GM23248 (cell line): ENCODE measurements around the gene SHFL. TPM values are rescaled to one million over a fixed set of nuclear protein-coding genes. Genes with fewer than 3 reads are reported as not detected.

ENCODE experiments used
- DNase-seq: peaks from one replicate; pipeline ENCODE4 v3.0.0-alpha.2; 2015
- H2AFZ ChIP-seq: fragments of 200-600 bp; sonication (generic); 2 replicates; pipeline ENCODE4 v1.6.1; 2016; ENCODE audit warnings: antibody characterized with exemption
- H3F3A ChIP-seq: fragments of 200-600 bp; sonication (generic); 2 replicates; pipeline ENCODE4 v1.6.1; 2016; ENCODE audit warnings: mild to moderate bottlenecking, antibody characterized with exemption, mixed run types; ENCODE audit not compliant: insufficient read depth
- H3K27ac ChIP-seq: fragments of 200-600 bp; sonication (generic); 2 replicates; pipeline ENCODE4 v1.5.1; 2016; ENCODE audit warnings: mild to moderate bottlenecking
- H3K27me3 ChIP-seq: fragments of 200-600 bp; sonication (generic); replicated peaks from 2 replicates; pipeline ENCODE4 v1.6.1; 2016; ENCODE audit warnings: mild to moderate bottlenecking; ENCODE audit not compliant: insufficient read depth
- H3K36me3 ChIP-seq: fragments of 200-600 bp; sonication (generic); 2 replicates; pipeline ENCODE4 v1.6.1; 2016; ENCODE audit warnings: low read depth, mild to moderate bottlenecking
- H3K4me1 ChIP-seq: fragments of 200-600 bp; sonication (generic); 2 replicates; pipeline ENCODE4 v1.6.1; 2016; ENCODE audit warnings: mild to moderate bottlenecking; ENCODE audit not compliant: insufficient read depth
- H3K4me2 ChIP-seq: fragments of 200-600 bp; sonication (generic); one replicate; pipeline ENCODE4 v1.6.1; 2016; ENCODE audit warnings: mild to moderate bottlenecking; ENCODE audit not compliant: unreplicated experiment
- H3K4me3 ChIP-seq: fragments of 200-600 bp; sonication (generic); 2 replicates; pipeline ENCODE4 v1.5.1; 2016; ENCODE audit warnings: mild to moderate bottlenecking
- H3K79me2 ChIP-seq: fragments of 200-600 bp; sonication (generic); 2 replicates; pipeline ENCODE4 v1.6.1; 2016; ENCODE audit warnings: mild to moderate bottlenecking; ENCODE audit not compliant: insufficient read depth
- H3K9ac ChIP-seq: fragments of 200-600 bp; sonication (generic); 2 replicates; pipeline ENCODE4 v1.6.1; 2016; ENCODE audit warnings: mild to moderate bottlenecking
- H3K9me2 ChIP-seq: fragments of 200-600 bp; sonication (generic); 2 replicates; pipeline ENCODE4 v1.6.1; 2016; ENCODE audit warnings: mixed run types, mild to moderate bottlenecking, moderate library complexity; ENCODE audit not compliant: insufficient read depth
- H3K9me3 ChIP-seq: fragments of 200-600 bp; sonication (generic); one replicate; pipeline ENCODE4 v1.6.1; 2017; ENCODE audit warnings: low read depth
- H4K20me1 ChIP-seq: fragments of 200-600 bp; sonication (generic); 2 replicates; pipeline ENCODE4 v1.6.0; 2016; ENCODE audit not compliant: insufficient read depth
- EZH2 ChIP-seq: fragments of 200-600 bp; sonication (generic); IDR thresholded peaks from 2 replicates; pipeline ENCODE4 v1.6.1; 2018; ENCODE audit warnings: antibody characterized with exemption, mild to moderate bottlenecking; ENCODE audit not compliant: insufficient read depth, poor library complexity, severe bottlenecking
- EZH2phosphoT487 ChIP-seq: fragments of 200-600 bp; sonication (generic); IDR thresholded peaks from 2 replicates; pipeline ENCODE4 v1.6.1; 2018; ENCODE audit warnings: antibody characterized with exemption, moderate library complexity, mild to moderate bottlenecking, low read depth; ENCODE audit not compliant: insufficient read depth
- WGBS, 2 experiments: methylation state at CpG; one replicate each; pipeline ENCODE4 v1.1.6; 2015 to 2017; ENCODE audit warnings: low lambda C conversion rate in 2 of 2, low coverage in 1 of 2; ENCODE audit errors: missing lambda C conversion rate in 2 of 2; 5-methylcytosine and 5-hydroxymethylcytosine counted together
- in situ Hi-C: fragments of 300-500 bp; cut with MboI; formaldehyde crosslinking; loops from 2 replicates; pipeline ENCODE4 v1.15.0; 2020
- polyA plus RNA-seq: library from polyadenylated mRNA; unstranded; fragments of >200 nt; fragmentation: Nextera tagmentation; extraction: Ambion mirVana; gene quantifications from 2 replicates; pipeline ENCODE4 v1.2.1, GENCODE V29; 2016
- total RNA-seq: library from RNA; depleted of rRNA; stranded (reverse); fragments of >200 nt; shearing (Covaris generic); gene quantifications from 2 replicates; pipeline ENCODE4 v1.2.3, GENCODE V29; 2014

Gene SHFL
- total and polyA plus RNA-seq, 2 experiments from 2014 or later: 29.8 to 33.0 TPM

GRCh38 chr19:10104130-10104513 lies 18.0 kb downstream of the SHFL start:
- in situ Hi-C loops: no loop called here
- Histone ChIP-seq H3K9ac (no peak overlapping the region), H3K79me2 (peaks cover 26% of the 10 kb centered on the region), H2AFZ (no peak overlapping the region), H3K4me2 (no peak overlapping the region), H3K9me2 (no peaks in the 10 kb centered on the region), H3K4me3 (no peak overlapping the region), H3K9me3 (no peaks in the 10 kb centered on the region), H3K4me1 (peaks cover 12% of the 10 kb centered on the region), H4K20me1 (no peaks in the 10 kb centered on the region), H3K27me3 (no peaks in the 10 kb centered on the region), H3K27ac (no peak overlapping the region), H3K36me3 (peaks cover 20% of the 10 kb centered on the region), H3F3A (0 out of 2 replicates have a peak, but pooled peaks cover 12% of the 10 kb centered on the region)
- TF ChIP-seq EZH2 (no peak), EZH2phosphoT487 (no peak)
- DNase-seq: no peak

- no peak for DNase-seq
- Histone ChIP-seq H3K4me2 (no peak overlapping the region), H3K4me1 (peaks cover 12% of the 10 kb centered on the region), H3K27me3 (no peaks in the 10 kb centered on the region), H3K9me3 (no peaks in the 10 kb centered on the region), H3F3A (0 out of 2 replicates have a peak, but pooled peaks cover 12% of the 10 kb centered on the region), H3K9me2 (no peaks in the 10 kb centered on the region), H3K9ac (no peak overlapping the region), H3K4me3 (no peak overlapping the region), H4K20me1 (no peaks in the 10 kb centered on the region), H3K36me3 (peaks cover 22% of the 10 kb centered on the region), H2AFZ (peak overlapping the region; percentile 66; the same call in 1 of the 2 replicates), H3K27ac (no peak overlapping the region), H3K79me2 (peaks cover 34% of the 10 kb centered on the region)
- TF ChIP-seq EZH2phosphoT487 (no peak), EZH2 (no peak)
- in situ Hi-C loops: no loop called here
- 50 to 54% methylated on average over 15 of the region's 15 CpGs for WGBS, 2 experiments
Measured at GRCh38 chr19:10104665-10105508, 18.8 kb downstream of the SHFL start.

DNA sequence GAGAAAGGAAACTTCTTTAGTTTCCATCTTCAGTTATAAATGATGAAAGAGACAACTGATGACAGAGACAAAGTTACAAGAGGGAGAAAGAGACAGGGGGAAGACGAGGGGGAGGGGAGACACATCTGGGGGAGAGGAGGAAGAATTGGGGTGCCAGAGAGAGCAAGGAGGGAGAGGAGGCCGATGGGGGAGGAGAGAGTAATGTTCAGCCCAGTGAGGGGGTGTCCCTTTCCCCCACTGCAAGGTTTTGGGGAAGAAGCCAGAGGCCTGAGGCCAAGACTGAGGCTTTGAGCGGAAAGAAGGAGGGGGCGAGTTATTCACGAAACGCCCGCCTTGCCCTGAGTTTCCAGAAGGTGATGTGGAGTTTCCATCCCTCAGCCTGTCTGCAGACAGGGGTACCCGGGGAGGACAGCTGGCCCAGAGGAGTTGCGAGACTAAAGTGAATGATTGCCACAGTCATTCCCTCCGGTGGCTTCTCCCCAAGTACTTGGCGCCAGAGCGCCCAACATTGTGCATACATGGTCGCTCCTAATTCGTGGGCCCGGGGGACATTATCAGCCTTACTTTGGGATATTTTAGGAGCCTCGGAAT lies 19.5 kb downstream of the SHFL start:
- H3K36me3 ChIP-seq: peaks cover 22% of the 10 kb centered on the region
- H3K79me2 ChIP-seq: peaks cover 34% of the 10 kb centered on the region
- 0 out of 2 replicates have a peak, but pooled peaks cover 12% of the 10 kb centered on the region for H3F3A ChIP-seq
- in situ Hi-C loops: no loop called here
- peak overlapping the region; percentile 24 for H3K4me2 ChIP-seq
- H3K9me2 ChIP-seq: no peaks in the 10 kb centered on the region
- peaks cover 12% of the 10 kb centered on the region for H3K4me1 ChIP-seq
- H2AFZ ChIP-seq: peak overlapping the region; percentile 66
- no peaks in the 10 kb centered on the region for H4K20me1 ChIP-seq
- TF ChIP-seq EZH2phosphoT487: no peak
- no peak overlapping the region for H3K27ac ChIP-seq
- peak; percentile 38 for DNase-seq
- no peaks in the 10 kb centered on the region for H3K9me3 ChIP-seq
- H3K4me3 ChIP-seq: peak overlapping the region; percentile 95; the same call in 1 of the 2 replicates
- H3K9ac ChIP-seq: peak overlapping the region; percentile 91; the same call in 1 of the 2 replicates
- 32 to 35% methylated on average over 14 to 16 of the region's 16 CpGs for WGBS, 2 experiments
- no peaks in the 10 kb centered on the region for H3K27me3 ChIP-seq

DNA sequence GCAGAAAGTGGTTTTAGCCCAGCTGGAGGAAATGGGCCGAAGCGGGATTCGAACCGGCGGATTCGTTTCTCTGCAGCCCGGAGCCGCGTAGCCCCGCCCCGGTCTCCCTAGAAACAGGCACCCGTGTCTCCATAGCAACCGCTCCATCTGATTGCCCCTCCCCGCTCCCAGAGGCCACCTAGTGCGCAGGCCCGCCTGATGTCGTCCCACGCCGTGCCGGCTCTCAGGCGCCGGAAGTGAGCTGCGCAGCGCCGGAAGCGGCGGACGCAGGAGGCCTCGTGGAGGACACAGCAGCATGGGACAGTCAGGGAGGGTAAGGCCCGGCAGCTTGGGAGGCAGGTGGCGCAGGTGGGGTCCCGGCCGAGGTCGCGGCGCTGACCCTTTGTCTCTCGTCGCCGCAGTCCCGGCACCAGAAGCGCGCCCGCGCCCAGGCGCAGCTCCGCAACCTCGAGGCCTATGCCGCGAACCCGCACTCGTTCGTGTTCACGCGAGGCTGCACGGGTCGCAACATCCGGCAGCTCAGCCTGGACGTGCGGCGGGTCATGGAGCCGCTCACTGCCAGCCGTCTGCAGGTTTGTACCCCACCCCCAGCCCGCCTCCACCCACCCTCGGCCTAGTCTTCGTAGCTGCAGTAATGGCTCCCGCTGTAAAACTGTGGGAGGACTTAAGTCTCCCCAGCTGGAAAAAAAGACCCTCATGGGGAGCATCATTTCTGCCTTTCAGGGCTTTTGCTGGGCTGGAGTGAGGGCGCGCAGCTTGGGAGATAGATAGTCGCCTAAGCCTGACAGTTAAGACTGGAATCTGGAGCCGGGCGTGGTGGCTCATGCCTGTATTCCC lies 20.2 kb downstream of the SHFL start, which contains the start of gene PPAN:
TSS of gene PPAN (plus strand) at position 263 of the 837 bp plus-strand sequence. CDS start at position 296, 33 bp downstream.
- Histone ChIP-seq H3K36me3 (peaks cover 25% of the 10 kb centered on the region), H3K79me2 (peaks cover 34% of the 10 kb centered on the region), H2AFZ (peak within 1 kb of the TSS; percentile 66), H3K27me3 (no peaks in the 10 kb centered on the region), H3K9ac (peak within 1 kb of the TSS; percentile 91), H3K4me2 (peak within 1 kb of the TSS; percentile 90), H3K27ac (peak within 1 kb of the TSS; percentile 66), H3K4me1 (peaks cover 12% of the 10 kb centered on the region), H3K9me3 (no peaks in the 10 kb centered on the region), H3K9me2 (no peaks in the 10 kb centered on the region), H3K4me3 (peak within 1 kb of the TSS; percentile 95), H3F3A (peaks cover 16% of the 10 kb centered on the region), H4K20me1 (no peaks in the 10 kb centered on the region)
- in situ Hi-C loops: no loop called here
- TF ChIP-seq EZH2 (no peak), EZH2phosphoT487 (no peak)
- WGBS, 2 experiments: 2% methylated on average over 48 to 69 of the region's 71 CpGs
- DNase-seq: peak; percentile 100
